Activated CD4-positive, alpha-beta T cell treated with anti-CD3 and anti-CD28 coated beads, Interleukin-2, amount 10 ng/mL, durations not matched to agents 24 days and 14 days (primary cell): ENCODE measurements around the gene KIF1B. TPM values are rescaled to one million over a fixed set of nuclear protein-coding genes. Genes with fewer than 3 reads are reported as not detected.
"Not testable (repeated sequence)": the region's sequence is repeated elsewhere in the genome, so short reads cannot be mapped to it uniquely, and the experiment has no call there.

Source experiments
- DNase-seq: peaks from one replicate; pipeline ENCODE4 v3.0.0; 2022
- H3K27ac Mint-ChIP-seq: one replicate; pipeline ENCODE4 v1.8.0; 2022; ENCODE audit warnings: mild to moderate bottlenecking, mixed read lengths
- H3K27me3 Mint-ChIP-seq: one replicate; pipeline ENCODE4 v1.8.0; 2022; ENCODE audit warnings: mixed read lengths
- H3K36me3 Mint-ChIP-seq: one replicate; pipeline ENCODE4 v1.8.0; 2022; ENCODE audit warnings: low read depth, mild to moderate bottlenecking, mixed read lengths
- H3K4me1 Mint-ChIP-seq: one replicate; pipeline ENCODE4 v1.8.0; 2021; ENCODE audit warnings: mixed read lengths
- H3K4me3 Mint-ChIP-seq: one replicate; pipeline ENCODE4 v1.8.0; 2022; ENCODE audit warnings: mild to moderate bottlenecking, moderate library complexity, mixed read lengths
- H3K9me3 Mint-ChIP-seq: one replicate; pipeline ENCODE4 v1.8.0; 2021; ENCODE audit warnings: mixed read lengths
- intact Hi-C: fragments of 100-400 bp; cut with micrococcal nuclease; formaldehyde crosslinking; loops from one replicate; pipeline ENCODE4 v1.15.1; 2023
- total RNA-seq: library from RNA; stranded (reverse); gene quantifications from 2 replicates; pipeline ENCODE4 v1.2.3, GENCODE V29; 2022

KIF1B gene
- total RNA-seq, 1 donor from 2014 or later: 19.3 TPM

- no peaks in the 10 kb centered on the region for H3K27me3 Mint-ChIP-seq
- intact Hi-C loops: no loop called here
- peaks cover 5% of the 10 kb centered on the region for H3K4me1 Mint-ChIP-seq
- H3K9me3 Mint-ChIP-seq: no peaks in the 10 kb centered on the region
- H3K4me3 Mint-ChIP-seq: no peak overlapping the region
- no peak overlapping the region for H3K27ac Mint-ChIP-seq
- H3K36me3 Mint-ChIP-seq: no peaks in the 10 kb centered on the region
- no peak for DNase-seq
These were observed 19.5 kb downstream of the KIF1B start for GRCh38 chr1:10229903-10230302.

GRCh38 chr1:10232163-10232562, 21.8 kb downstream of the KIF1B start:
- no peak overlapping the region for H3K27ac Mint-ChIP-seq

GRCh38 chr1:10236405-10237156, 26.2 kb downstream of the KIF1B start:
- H3K9me3 Mint-ChIP-seq: no peaks in the 10 kb centered on the region
- H3K4me3 Mint-ChIP-seq: no peak overlapping the region
- peak overlapping the region; percentile 67 for H3K27ac Mint-ChIP-seq
- intact Hi-C loops: loop anchor here (2.0 kb wide), 1 partner anchor 44 kb away; no protein-coding TSS in a partner anchor
- H3K27me3 Mint-ChIP-seq: no peaks in the 10 kb centered on the region
- H3K4me1 Mint-ChIP-seq: peaks cover 10% of the 10 kb centered on the region
- H3K36me3 Mint-ChIP-seq: no peaks in the 10 kb centered on the region
- no peak for DNase-seq

More at GRCh38 chr1:10232163-10232562, 21.8 kb downstream of the KIF1B start:
- Mint-ChIP-seq H3K36me3 (no peaks in the 10 kb centered on the region), H3K9me3 (no peaks in the 10 kb centered on the region), H3K4me3 (no peak overlapping the region), H3K27me3 (no peaks in the 10 kb centered on the region), H3K4me1 (peaks cover 11% of the 10 kb centered on the region)
- intact Hi-C loops: no loop called here
- DNase-seq: no peak

- H3K9me3 Mint-ChIP-seq: no peaks in the 10 kb centered on the region
- intact Hi-C loops: loop anchor here (2.0 kb wide), 1 partner anchor 44 kb away; no protein-coding TSS in a partner anchor
- H3K27ac Mint-ChIP-seq: peak overlapping the region; percentile 67
- H3K4me3 Mint-ChIP-seq: no peak overlapping the region
- DNase-seq: no peak
- H3K4me1 Mint-ChIP-seq: peaks cover 10% of the 10 kb centered on the region
- no peaks in the 10 kb centered on the region for H3K27me3 Mint-ChIP-seq
- peaks cover 2% of the 10 kb centered on the region for H3K36me3 Mint-ChIP-seq
These were observed 26.8 kb downstream of the KIF1B start for GRCh38 chr1:10237157-10237539.

GRCh38 chr1:10242135-10242534, 31.8 kb downstream of the KIF1B start:
- H3K27me3 Mint-ChIP-seq: no peaks in the 10 kb centered on the region
- no peak overlapping the region for H3K4me3 Mint-ChIP-seq
- H3K27ac Mint-ChIP-seq: no peak overlapping the region
- peaks cover 12% of the 10 kb centered on the region for H3K36me3 Mint-ChIP-seq
- intact Hi-C loops: no loop called here
- no peaks in the 10 kb centered on the region for H3K9me3 Mint-ChIP-seq
- H3K4me1 Mint-ChIP-seq: peaks cover 8% of the 10 kb centered on the region
- DNase-seq: no peak

GRCh38 chr1:10242811-10243210, 32.4 kb downstream of the KIF1B start:
- peaks cover 5% of the 10 kb centered on the region for H3K4me1 Mint-ChIP-seq
- peak overlapping the region; percentile 20 for H3K27ac Mint-ChIP-seq
- H3K27me3 Mint-ChIP-seq: no peaks in the 10 kb centered on the region
- H3K9me3 Mint-ChIP-seq: no peaks in the 10 kb centered on the region
- H3K4me3 Mint-ChIP-seq: no peak overlapping the region
- H3K36me3 Mint-ChIP-seq: peaks cover 12% of the 10 kb centered on the region
- intact Hi-C loops: no loop called here
- DNase-seq: no peak

- peaks cover 12% of the 10 kb centered on the region for H3K36me3 Mint-ChIP-seq
- H3K4me1 Mint-ChIP-seq: peaks cover 4% of the 10 kb centered on the region
- no peaks in the 10 kb centered on the region for H3K27me3 Mint-ChIP-seq
These were observed 35.3 kb downstream of the KIF1B start for GRCh38 chr1:10245674-10246073.

GRCh38 chr1:10249808-10250457, 39.6 kb downstream of the KIF1B start:
- Mint-ChIP-seq H3K36me3 (peaks cover 4% of the 10 kb centered on the region), H3K27ac (no peak overlapping the region), H3K27me3 (no peaks in the 10 kb centered on the region), H3K4me1 (peaks cover 6% of the 10 kb centered on the region), H3K4me3 (no peak overlapping the region), H3K9me3 (no peaks in the 10 kb centered on the region)
- DNase-seq: no peak
- intact Hi-C loops: no loop called here

More at GRCh38 chr1:10245674-10246073, 35.3 kb downstream of the KIF1B start:
- no peak overlapping the region for H3K4me3 Mint-ChIP-seq
- no peak overlapping the region for H3K27ac Mint-ChIP-seq
- DNase-seq: no peak
- intact Hi-C loops: no loop called here
- H3K9me3 Mint-ChIP-seq: no peaks in the 10 kb centered on the region

- H3K36me3 Mint-ChIP-seq: peaks cover 4% of the 10 kb centered on the region
- DNase-seq: no peak
- H3K9me3 Mint-ChIP-seq: no peaks in the 10 kb centered on the region
- peaks cover 6% of the 10 kb centered on the region for H3K4me1 Mint-ChIP-seq
- H3K4me3 Mint-ChIP-seq: no peak overlapping the region
- intact Hi-C loops: no loop called here
- H3K27me3 Mint-ChIP-seq: no peaks in the 10 kb centered on the region
- H3K27ac Mint-ChIP-seq: no peak overlapping the region
These were observed 40.3 kb downstream of the KIF1B start for GRCh38 chr1:10250663-10251062.

- H3K27me3 Mint-ChIP-seq, intact Hi-C loops, H3K27ac Mint-ChIP-seq, H3K9me3 Mint-ChIP-seq, H3K4me3 Mint-ChIP-seq, H3K36me3 Mint-ChIP-seq, DNase-seq, H3K4me1 Mint-ChIP-seq: not testable (repeated sequence)
These were observed 41.1 kb downstream of the KIF1B start for GRCh38 chr1:10251325-10252108.

- H3K4me3 Mint-ChIP-seq: no peak overlapping the region
- no peak for DNase-seq
- no peaks in the 10 kb centered on the region for H3K27me3 Mint-ChIP-seq
- no peak overlapping the region for H3K27ac Mint-ChIP-seq
- H3K4me1 Mint-ChIP-seq: peaks cover 6% of the 10 kb centered on the region
- H3K9me3 Mint-ChIP-seq: no peaks in the 10 kb centered on the region
- intact Hi-C loops: no loop called here
- H3K36me3 Mint-ChIP-seq: no peaks in the 10 kb centered on the region
These were observed 42.1 kb downstream of the KIF1B start for GRCh38 chr1:10252508-10252907.

GRCh38 chr1:10253149-10253548, 42.8 kb downstream of the KIF1B start:
- DNase-seq: no peak
- Mint-ChIP-seq H3K36me3 (no peaks in the 10 kb centered on the region), H3K27ac (no peak overlapping the region), H3K4me1 (peaks cover 6% of the 10 kb centered on the region), H3K4me3 (no peak overlapping the region), H3K27me3 (no peaks in the 10 kb centered on the region), H3K9me3 (no peaks in the 10 kb centered on the region)
- intact Hi-C loops: no loop called here

- no peaks in the 10 kb centered on the region for H3K9me3 Mint-ChIP-seq
- H3K36me3 Mint-ChIP-seq: peaks cover 4% of the 10 kb centered on the region
- H3K4me3 Mint-ChIP-seq: no peak overlapping the region
- H3K4me1 Mint-ChIP-seq: peaks cover 6% of the 10 kb centered on the region
- no peaks in the 10 kb centered on the region for H3K27me3 Mint-ChIP-seq
- DNase-seq: no peak
- no peak overlapping the region for H3K27ac Mint-ChIP-seq
- intact Hi-C loops: no loop called here
These were observed 43.4 kb downstream of the KIF1B start for GRCh38 chr1:10253755-10254154.

GRCh38 chr1:10257851-10258250, 47.5 kb downstream of the KIF1B start:
- no peak for DNase-seq
- H3K9me3 Mint-ChIP-seq: no peaks in the 10 kb centered on the region
- peaks cover 4% of the 10 kb centered on the region for H3K4me1 Mint-ChIP-seq
- intact Hi-C loops: no loop called here
- H3K36me3 Mint-ChIP-seq: peaks cover 13% of the 10 kb centered on the region
- no peaks in the 10 kb centered on the region for H3K27me3 Mint-ChIP-seq
- no peak overlapping the region for H3K4me3 Mint-ChIP-seq
- H3K27ac Mint-ChIP-seq: no peak overlapping the region
